SIG-M5 (cell line): Measurements from ENCODE around the gene PRG2.
"Not testable (repeated sequence)": the region's sequence is repeated elsewhere in the genome, so short reads cannot be mapped to it uniquely, and the experiment has no call there.

Experiments
- DNase-seq: peaks from one replicate; lab custom pipeline; 2025; lab: John Stamatoyannopoulos, UW

Gene PRG2

DNA sequence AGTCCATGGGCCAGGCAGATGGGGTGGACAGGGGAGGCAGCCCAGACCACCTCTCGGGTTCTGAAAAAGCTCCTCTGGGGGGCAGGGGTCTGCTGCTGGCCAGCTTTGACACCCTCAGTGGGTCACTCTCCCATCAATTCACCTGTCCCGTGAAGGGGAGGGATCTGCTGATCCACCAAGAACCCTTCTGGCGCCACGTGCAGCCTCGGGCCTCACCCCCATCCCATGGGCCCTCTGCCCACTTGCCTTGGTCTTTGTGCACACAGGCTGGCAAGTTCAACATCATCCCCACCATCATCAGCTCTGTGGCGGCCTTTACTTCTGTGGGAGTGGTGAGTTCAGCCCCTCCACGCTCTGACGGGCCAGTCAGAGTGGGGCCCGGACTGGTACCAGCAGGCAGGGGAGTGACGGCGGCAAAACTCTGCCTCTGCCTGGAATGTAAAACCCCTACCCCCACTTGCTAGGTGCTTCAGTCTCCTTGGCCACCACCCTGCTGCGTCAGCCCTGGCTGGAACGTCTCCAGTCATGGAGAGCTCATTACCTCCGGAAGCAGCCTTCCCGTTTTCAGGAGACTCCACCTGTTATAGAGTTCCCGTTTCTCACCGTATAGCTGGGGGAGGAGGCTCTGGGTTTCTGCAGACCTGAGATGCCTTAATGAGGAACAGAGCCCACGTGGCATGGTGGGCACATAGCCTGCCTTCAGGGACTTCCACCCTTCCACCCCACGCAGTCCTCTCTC lies 22.2 kb downstream of the PRG2 start:
- no peak for DNase-seq

DNA sequence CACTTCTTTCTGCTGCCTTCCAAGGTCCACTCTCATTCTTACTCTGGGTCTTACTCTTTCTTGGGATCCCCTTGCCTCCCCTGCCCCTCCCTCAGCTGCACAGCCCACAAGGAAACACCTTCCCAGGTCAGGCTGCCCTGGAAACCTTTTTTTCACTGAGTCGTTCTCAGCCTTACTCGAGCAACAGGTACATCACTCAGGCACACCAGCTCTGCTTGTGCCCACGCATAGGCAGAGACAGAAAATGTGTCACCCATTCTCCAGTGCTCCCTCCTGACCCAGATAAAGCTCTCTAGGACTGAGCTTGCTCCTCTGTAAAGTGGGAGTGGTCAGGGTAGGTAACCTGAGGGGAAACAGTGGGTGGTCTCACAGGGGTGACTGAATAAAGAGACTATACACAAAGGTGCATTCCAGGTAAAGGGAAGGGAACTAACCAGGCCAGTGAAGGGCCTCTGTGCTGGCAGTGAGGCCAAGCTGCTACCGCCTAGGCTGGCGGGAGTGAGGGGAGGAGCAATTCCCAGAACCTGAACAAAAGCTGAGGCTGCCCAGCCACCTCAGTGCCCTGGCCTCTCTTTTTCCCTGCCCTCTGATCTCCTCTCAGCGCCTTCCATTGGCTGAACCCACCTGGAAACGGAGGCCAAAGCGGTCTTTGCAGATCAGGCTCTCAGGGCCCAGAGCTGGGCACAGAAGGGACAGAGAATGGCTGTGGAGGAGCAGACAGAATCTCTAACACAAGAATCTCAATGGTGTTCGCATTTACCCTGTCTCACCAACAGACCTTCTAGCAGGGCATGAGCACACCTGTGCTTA lies 25.4 kb downstream of the PRG2 start:
- no peak for DNase-seq

DNA sequence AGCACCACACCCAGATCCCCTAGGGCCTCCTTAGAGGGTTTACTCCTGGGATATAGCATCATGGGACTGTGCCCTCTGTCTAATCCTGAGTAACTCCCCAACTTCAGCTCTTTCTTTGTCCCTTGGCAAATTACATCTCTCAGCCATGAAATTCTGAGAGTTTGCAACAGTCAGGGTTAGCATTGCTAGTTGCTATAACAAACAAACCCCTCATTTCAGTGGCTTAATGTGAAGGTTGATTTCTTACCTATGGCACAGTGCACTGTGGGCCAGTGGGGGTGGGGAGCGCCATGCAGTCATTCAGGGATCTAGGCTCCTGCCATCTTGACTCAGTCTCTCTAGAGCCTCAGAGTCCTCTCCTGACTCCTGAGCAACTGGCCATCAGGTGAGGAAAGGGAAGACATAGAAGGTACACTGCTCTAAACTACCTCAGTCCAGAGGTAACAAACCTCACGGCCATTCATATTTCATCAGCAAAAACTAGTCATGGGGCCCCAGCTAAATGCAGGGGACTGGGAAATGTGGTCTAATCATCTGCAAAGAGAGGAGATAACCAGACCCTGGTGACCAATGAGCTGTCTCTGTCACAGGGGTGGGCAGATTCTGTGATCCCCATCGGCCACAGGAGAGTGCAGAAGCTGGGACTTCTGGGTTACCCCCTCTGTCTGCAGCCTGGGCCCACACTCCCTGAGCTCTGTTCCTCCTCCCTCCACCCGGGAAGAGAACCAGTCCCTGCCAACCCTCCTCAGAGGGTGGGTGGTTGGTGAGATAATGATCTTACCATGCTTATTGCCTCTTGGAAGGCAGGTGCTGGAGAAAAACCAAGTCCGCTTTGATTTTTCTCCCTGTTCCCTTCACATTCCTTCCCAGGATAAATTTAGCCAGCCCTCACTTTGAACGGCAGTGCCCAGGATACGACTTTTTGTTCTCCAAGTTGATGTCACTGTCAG lies 27.0 kb downstream of the PRG2 start:
- no peak for DNase-seq

DNA sequence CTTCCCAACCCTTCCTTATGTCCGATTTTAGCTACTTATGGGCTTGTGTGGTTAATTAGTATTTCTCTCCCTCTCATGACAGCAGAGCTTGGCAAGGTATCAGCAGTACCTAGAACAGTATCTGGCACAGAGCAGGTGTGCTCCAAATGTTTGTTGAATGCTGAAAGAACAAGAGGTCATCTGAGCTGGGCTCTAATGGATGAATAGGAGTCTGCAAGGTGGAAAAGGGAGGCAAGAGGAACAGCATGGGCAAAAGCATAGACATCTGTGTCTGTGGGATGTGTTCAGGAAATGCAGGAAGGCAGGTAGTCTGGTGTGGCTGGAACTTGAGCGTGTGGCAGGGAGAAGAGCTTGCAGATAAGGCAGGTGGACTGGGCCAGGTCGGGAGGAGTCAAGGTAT lies 28.5 kb downstream of the PRG2 start:
- no peak for DNase-seq

DNA sequence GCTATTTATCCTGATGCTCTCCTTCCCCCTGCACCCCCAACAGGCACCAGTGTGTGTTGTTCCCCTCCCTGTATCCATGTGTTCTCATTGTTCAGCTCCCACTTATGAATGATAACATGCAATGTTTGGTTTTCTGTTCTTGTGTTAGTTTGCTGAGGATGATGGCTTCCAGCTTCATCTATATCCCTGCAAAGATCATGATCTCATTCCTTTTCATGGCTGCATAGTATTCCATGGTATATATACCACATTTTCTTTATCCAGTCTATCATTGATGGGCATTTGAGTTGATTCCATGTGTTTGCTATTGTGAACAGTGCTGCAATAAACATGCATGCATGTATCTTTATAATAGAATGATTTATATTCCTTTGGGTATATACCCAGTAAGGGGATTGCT lies 29.0 kb downstream of the PRG2 start:
- DNase-seq = not testable (repeated sequence)

DNA sequence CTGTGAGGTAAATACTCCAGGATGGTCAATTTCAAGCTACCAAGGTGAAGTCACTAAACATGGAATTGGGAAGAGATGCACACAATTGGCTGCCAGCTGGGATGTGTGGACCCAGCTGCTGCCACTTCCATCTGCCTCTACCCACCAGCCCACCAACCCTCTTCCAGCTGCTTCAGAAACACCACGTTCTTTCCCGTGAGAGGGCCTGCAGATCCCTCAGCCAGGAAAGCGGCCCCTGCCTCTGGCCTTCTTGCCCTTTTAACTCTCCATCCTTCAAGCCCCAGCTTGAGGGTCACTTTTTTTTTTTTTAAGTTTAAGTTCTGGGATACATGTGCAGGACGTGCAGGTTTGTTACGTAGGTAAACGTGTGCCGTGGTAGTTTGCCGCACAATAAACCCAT lies 29.5 kb downstream of the PRG2 start:
- no peak for DNase-seq

DNA sequence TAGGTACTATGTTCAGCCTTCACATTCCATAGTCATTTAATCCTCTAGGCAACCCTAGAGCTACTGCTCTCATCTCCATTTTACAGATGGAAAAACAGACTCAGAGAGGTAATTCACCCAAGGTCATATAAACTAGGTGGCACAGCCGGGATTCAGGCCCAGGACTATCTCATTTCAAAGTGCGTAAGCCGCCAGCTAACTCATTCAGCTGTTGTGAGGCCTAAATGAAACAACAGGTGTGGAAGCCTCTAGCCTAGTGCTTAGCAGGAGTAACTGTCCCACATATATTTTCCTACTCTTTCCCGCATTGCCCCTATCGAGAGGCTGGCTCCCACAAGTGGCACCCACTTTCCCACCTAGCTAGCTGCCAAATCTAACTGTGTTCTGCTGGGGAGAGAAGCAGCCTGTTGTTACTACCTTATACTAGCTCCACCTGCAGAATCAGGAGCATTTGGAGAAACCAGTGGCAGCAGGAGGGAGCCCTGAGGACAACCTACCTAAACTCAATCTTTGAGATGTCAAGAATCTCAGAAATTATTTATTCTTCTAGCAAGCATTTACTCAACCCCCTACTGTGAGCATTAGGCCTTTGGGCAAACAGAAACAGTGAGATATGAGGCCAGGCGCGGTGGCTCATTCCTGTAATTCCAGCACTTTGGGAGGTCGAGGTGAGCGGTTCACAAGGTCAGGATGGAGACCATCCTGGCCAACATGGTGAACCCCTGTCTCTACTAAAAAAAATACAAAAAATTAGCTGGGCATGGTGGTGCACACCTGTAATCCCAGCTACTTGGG lies 30.4 kb downstream of the PRG2 start:
- DNase-seq = no peak

DNA sequence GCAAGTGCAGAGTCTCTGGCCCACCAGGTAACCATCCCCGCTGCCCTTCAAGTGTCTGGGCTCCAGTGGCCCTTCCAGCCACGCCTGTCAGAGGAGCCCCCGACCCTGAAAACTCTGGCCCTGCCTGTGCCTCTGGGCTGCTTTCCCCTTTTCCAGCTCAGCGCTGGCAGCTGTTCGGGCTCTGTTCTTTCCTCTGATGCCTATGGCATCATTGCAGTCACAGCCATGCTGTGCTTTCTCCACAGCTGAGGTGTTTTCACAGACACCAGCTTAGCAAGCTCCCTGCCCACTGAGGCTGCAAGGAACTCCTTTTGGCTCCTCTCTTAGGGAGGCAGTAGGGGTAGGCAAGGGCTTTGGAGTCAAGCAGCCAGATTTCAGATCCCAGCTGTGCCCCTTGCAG lies 31.1 kb downstream of the PRG2 start:
- no peak for DNase-seq

DNA sequence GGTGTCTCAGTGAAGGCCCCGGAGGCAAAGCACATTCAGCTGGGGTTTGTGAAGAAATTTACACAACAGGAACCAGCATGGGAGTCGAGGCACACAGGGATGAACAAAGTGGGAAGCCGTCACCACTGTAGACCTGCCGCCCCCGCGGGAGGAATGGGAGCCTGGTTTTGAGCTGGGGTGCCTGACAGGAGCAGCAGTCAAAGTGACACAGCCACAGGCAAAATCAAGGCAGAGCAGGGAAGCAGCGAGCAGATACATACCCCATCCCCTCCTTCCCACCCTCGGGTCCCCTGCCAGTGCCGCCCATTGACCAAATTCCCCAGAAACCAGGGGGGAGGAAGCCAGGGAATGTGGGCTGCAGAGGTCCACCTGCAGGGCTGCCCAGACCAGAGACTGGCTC lies 31.5 kb downstream of the PRG2 start:
- no peak for DNase-seq

DNA sequence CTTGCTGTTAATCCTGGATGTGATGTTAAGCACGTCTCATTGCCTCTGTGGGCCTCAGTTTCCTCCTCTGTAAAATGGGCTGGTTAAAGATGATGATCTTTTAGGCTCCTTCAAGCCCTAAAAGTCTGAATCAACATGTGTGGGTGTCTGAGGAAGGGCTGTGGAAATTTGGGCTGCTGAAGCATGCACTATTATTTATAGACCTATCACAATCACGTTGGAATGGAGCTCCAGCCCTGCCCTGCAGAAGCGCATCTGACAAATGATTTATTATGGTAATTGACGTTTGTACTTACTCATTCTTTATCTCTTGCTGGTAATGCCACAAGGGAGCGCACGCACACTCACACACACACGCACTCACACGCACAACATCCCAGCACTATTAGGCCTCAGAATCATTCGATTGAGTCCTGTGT lies 31.9 kb downstream of the PRG2 start:
- no peak for DNase-seq

DNA sequence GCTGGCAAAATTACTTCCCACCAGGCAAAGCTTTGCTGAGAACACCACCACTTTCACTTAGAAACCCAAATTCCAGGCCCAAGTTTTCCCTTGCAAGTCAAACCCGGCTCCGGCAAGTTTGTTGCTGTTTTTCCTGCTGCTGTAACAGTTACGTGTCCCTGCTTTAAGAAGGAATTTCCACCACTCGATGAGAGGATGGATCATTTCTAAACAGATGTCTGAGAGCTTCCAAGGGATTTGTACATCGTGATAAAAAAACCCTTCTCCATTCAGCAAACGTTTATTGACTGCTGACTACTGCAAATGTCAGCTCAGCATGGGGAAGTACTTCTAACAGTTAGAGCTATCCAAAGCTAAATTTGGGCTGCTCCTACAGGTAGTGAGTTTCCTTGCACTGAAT lies 32.6 kb downstream of the PRG2 start:
- DNase-seq = no peak

DNA sequence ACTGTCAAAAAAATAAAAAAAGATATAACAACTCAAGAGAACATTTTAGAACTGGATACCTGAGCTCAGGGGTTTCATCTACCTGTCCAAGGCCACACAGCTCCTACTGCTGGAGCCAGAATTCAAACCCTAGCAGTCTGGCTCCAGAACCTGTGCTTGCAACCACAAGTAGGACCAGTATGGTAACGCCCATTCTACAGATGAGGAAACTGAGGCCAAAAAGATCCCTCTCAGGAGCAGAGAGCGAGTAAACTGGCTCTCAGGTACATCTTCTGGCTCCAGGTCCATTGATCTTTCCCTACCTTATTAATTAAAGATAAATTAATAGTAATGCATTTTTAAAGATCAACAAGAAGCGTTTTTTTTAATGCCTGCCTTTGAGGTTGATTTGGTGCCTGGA lies 33.1 kb downstream of the PRG2 start:
- DNase-seq = no peak

DNA sequence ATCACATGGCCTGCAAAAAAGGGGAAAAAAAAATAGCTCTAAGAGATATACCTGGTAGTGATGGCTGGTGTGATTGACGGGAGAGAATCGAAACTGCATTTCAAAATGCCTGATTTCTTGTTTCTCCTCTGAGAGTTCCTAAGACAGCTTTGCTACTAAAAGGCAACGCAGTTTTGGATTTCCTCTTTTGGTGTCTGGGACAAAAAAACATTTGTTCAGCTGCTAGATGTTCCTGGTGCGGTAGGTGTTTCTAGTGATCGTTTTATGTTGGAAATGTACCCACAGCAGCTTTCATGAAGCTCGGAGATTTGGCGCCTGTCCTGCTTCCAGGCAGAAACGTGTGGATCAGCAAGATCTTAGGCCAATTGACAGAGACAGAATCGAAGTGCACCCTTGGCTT lies 34.2 kb downstream of the PRG2 start:
- no peak for DNase-seq

DNA sequence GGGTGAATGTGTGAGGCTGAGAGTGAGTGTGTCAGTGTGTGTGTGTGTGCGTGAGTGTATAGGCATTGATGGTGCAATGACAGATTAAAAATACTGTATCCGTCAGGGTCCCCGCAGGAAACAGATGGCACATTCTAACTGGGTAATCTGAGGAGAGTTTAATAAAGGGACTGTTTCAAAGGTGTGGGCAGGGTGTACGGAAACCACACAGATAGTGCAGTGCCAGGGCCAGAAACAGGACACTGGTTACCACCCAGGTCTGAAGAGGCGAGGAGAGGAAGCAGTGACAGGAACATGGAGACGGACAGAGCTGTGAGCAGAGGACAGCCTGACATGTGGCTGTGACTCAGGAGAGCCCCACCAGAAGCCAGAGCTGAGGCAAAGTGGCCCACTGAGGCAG lies 35.8 kb downstream of the PRG2 start:
- DNase-seq = no peak

DNA sequence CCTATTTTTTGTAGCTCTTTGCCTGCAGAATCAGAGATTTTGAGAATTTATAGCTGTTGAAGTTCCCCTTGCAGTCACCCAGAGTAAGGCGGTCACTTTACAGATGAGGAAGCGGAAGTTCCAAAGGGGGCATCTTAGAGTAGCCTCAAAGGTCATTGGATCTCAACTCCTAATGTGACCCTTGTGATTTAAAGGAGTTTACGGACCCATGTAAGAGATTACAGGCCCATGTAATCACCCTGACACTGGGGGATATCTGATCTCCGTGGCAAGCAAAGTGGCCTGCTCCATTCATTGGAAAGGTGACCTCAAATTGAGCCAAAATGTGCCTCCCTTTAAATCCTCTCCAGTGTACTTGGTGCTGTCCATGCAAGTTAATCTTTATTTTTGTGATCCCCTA lies 36.6 kb downstream of the PRG2 start:
- DNase-seq = no peak

DNA sequence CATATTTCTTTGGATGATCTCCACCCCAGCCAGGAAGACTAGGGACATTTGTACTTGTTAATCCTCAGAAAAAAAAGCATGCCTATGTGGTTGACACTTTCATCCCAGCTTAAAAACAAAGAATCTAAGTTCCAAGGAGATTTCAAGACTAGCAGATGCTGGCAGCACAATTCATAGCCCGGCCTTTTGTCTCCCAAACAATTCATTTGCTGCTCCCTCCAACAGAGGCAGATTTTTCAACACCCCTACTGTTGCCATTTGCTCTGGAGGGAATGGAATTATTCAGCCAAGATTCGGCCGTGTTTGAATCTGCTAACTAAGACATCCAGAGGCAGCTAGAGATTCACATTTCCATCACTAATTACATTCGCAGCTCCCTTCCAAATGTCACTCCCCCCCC lies 37.0 kb downstream of the PRG2 start:
- DNase-seq = no peak

DNA sequence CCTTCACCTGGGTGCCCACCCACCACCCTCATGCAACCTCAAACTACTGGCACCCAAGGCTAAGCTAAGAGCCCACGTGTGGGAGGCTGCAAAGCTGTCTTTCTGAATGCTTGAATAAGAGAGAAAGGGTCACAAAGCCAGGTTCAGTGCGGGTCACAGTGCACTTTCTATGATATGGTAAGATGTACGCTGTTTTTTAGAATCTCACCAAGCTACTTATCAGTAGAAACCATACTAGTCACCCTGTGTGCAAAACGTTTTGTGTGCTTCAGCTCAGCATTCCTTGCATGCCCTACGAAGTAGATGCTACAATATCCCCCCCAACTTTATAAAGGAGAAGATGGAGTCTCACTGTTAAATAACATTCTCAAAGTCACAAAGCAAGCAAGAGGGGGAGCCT lies 37.4 kb downstream of the PRG2 start:
- no peak for DNase-seq

DNA sequence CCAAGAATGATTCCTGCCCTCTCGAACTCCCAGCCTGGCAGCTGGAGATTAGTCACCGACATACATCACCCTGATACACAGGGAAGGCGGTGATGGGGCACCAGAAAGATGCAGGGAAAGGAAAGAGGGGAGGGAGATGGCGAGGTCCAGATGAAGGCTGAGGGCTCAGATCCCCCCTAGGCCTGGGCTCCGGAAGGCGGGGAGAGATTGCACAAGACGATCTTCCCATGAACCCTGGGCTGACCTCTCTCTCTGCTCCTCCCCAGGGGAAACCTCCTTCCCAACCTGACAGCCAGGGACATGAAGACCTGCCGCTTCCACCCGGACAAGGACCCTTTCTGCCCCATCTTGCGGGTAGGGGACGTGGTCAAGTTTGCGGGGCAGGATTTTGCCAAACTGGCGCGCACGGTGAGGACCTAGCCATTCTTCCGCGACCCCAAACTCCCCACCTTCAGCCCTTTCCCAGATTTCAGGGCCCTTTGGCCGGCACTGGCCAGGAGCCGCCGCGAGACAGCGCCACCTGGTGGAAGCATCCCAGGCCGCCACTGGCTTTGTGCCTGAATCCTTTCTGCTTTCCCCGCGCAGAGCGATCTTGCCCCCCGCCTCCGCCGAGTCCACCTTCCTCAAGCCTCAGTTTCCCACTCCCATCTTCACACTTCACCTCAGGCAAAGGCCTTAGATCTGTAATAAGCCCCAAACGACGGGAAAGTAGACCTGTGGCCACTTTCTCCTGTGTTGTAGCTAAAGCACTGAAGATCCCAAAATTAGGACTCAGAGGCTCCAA lies 40.8 kb downstream of the PRG2 start:
- no peak for DNase-seq

DNA sequence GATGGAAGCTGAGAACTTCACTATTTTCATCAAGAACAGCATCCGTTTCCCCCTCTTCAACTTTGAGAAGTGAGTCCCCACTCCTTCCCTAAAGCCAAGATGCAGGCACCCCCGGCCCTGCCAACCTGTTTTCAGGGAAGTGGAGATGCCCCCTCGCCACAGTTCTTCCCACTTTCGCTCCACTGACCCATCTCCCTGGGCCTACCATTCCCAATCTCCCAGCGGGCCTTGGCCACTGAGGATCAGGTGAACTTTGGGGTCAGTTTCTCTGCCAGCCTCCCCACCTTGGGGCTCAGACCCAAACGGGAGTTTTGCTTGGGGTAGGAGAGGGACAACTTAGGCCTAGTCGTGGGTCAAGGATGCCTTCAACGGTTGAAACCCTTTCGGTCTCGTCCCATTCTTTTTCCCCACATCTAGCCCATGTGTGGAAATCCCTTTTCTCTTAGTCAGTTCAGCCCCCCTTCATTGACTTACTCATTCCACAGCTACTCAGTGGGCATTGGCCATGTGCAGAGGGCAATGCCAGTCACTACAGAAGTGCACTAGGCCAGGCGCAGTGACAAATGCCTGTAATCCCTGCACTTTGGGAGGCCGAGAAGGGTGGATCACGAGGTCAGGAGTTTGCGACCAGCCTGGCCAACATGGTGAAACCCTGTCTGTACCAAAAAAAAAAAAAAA lies 41.7 kb downstream of the PRG2 start:
- no peak for DNase-seq

DNA sequence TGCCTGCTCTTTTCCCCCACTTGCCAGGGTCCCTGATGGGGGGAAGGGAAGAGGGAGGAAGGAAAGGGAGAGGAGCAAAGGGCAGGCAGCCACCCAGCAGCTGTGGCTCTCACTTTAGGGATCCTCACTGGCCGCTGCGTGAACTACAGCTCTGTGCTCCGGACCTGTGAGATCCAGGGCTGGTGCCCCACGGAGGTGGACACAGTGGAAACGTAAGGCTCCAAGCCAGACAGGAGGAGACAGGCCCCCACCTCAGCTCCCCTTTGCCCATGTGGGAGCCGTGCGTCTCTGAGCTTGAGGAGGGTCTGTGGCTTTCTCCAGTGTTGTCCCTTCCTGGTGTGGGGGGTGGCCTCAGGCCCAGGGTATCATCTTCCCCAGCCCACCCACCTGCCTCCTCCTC lies 42.4 kb downstream of the PRG2 start:
- DNase-seq = no peak
